HCT116 (cell line): ENCODE data around the gene JDP2.

Experiments used
- POLR2A ChIP-seq: IDR thresholded peaks from 2 replicates; pipeline ENCODE4 v1.7.0; 2011; ENCODE audit warnings: borderline replicate concordance; ENCODE audit not compliant: insufficient read depth, insufficient read length; ENCODE audit errors: extremely low read depth
- POLR2AphosphoS5 ChIP-seq: IDR thresholded peaks from 2 replicates; pipeline ENCODE4 v1.6.1; 2011; ENCODE audit warnings: mild to moderate bottlenecking, low read depth, low read length, moderate library complexity

- TF ChIP-seq POLR2AphosphoS5: no peak
- no peak for TF ChIP-seq POLR2A
Observed at GRCh38 chr14:75448209-75448608, 20.4 kb downstream of the JDP2 start.
